DOHH2 (cell line): ENCODE measurements around the gene RTL5.
"Not testable (repeated sequence)": the region's sequence is repeated elsewhere in the genome, so short reads cannot be mapped to it uniquely, and the experiment has no call there.

Experiments
- H3F3A ChIP-seq: fragments of 200-600 bp; sonication (generic), shearing (Covaris generic); 2 replicates; pipeline ENCODE4 v1.6.0; 2016; ENCODE audit warnings: antibody characterized with exemption, mild to moderate bottlenecking; ENCODE audit not compliant: control insufficient read depth, insufficient read depth
- H3K27ac ChIP-seq: fragments of 200-600 bp; sonication (generic); 2 replicates; pipeline ENCODE4 v1.5.1; 2014; ENCODE audit warnings: low read depth, mild to moderate bottlenecking, low read length, moderate library complexity
- H3K27me3 ChIP-seq: fragments of 200-600 bp; sonication (generic); 2 replicates; pipeline ENCODE4 v1.6.1; 2014; ENCODE audit warnings: mild to moderate bottlenecking, low read length, mixed read lengths; ENCODE audit not compliant: control insufficient read depth
- H3K36me3 ChIP-seq: fragments of 200-600 bp; sonication (generic); 2 replicates; pipeline ENCODE4 v1.6.1; 2014; ENCODE audit warnings: mild to moderate bottlenecking, low read length, moderate library complexity, mixed read lengths; ENCODE audit not compliant: control insufficient read depth
- H3K4me1 ChIP-seq: fragments of 200-600 bp; sonication (generic); 2 replicates; pipeline ENCODE4 v1.6.1; 2014; ENCODE audit warnings: mild to moderate bottlenecking, low read length, mixed read lengths; ENCODE audit not compliant: control insufficient read depth
- H3K4me2 ChIP-seq: fragments of 200-600 bp; sonication (generic); 2 replicates; pipeline ENCODE4 v1.6.0; 2014; ENCODE audit warnings: mild to moderate bottlenecking, low read length, moderate library complexity
- H3K4me3 ChIP-seq: fragments of 200-600 bp; sonication (generic); 2 replicates; pipeline ENCODE4 v1.5.1; 2014; ENCODE audit warnings: mild to moderate bottlenecking, low read length, mixed read lengths
- H3K79me2 ChIP-seq: fragments of 200-600 bp; sonication (generic); 2 replicates; pipeline ENCODE4 v1.6.1; 2014; ENCODE audit warnings: mild to moderate bottlenecking, low read length, mixed read lengths; ENCODE audit not compliant: control insufficient read depth
- H3K9me2 ChIP-seq: fragments of 200-600 bp; sonication (generic); replicated peaks from 2 replicates; pipeline ENCODE4 v1.6.1; 2014; ENCODE audit warnings: mild to moderate bottlenecking, low read length, mixed read lengths; ENCODE audit not compliant: control insufficient read depth
- H3K9me3 ChIP-seq: fragments of 200-600 bp; sonication (generic); 2 replicates; pipeline ENCODE4 v1.6.1; 2014; ENCODE audit warnings: antibody characterized with exemption, low read length, mixed read lengths; ENCODE audit not compliant: control insufficient read depth, insufficient read depth
- H4K20me1 ChIP-seq: fragments of 200-600 bp; sonication (generic); 2 replicates; pipeline ENCODE4 v1.6.0; 2014; ENCODE audit warnings: low read depth, mild to moderate bottlenecking, antibody characterized with exemption, low read length, moderate library complexity; ENCODE audit not compliant: control insufficient read depth, insufficient read depth
- EZH2phosphoT487 ChIP-seq: fragments of 200-600 bp; sonication (generic); IDR thresholded peaks from 2 replicates; pipeline ENCODE4 v1.6.1; 2017; ENCODE audit warnings: borderline replicate concordance, mild to moderate bottlenecking, antibody characterized with exemption, low read length, moderate library complexity, mixed read lengths
- TF ChIP-seq, protein P1 (sequence below): fragments of 200-600 bp; sonication (generic); IDR thresholded peaks from one replicate; pipeline ENCODE4 v1.5.1; 2014; ENCODE audit warnings: antibody characterized with exemption, mild to moderate bottlenecking, low read depth, low read length; ENCODE audit not compliant: poor library complexity, severe bottlenecking

The RTL5 gene

DNA sequence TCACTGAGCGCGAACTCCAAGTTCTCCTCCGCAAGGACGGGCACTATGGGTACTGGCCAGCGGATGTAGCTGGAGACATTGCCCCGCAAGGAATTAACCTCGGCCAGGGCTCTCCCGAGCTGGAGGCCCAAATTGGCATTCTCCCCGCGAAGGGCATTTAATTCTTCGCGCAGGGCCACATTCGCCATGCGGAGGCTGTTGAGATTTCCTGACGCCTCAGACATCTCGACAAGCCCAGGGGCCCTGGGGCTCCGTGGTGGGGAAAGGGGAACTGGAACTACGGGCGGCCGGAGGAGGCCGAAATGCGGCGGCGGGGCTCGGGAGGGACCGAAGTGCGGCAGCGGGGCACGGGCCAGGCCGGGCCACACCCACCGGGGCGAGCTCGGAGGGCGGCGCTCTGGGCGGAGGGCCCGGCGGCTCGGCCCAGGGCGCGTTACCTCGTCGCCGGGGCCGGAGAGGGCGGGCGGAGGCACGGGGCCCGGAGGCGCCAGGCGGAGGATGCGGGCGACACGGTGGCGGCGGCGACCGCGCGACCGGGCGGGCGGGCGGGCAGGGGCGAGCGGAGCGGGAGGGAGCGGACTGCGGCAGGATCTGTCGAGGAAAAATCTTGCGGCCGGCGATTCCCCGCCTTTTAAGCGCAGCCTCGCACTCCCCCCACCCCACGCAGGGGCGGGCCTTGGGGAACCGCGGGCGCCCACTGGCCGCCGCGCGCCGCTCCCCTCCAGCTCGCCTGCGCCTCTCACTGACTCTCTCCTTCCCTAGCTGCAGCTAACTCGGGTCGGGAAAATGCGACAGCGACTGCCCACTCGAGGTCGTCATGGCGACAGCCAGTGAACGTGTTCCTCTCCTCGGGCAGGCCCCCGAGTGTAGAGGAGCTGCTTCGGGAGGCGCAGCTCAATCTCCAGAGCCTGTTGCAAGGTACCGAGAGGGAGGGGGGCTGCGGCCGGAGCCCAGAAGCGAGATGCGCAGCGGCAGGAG is at the start of gene RTL5:
Gene RTL5, minus strand, starts transcription at position 599 of the 978 bp plus-strand sequence.
- Histone ChIP-seq H3K36me3 (no peaks in the 10 kb centered on the region), H3F3A (no peaks in the 10 kb centered on the region), H3K4me3 (no peak within 1 kb of the TSS), H3K4me1 (no peaks in the 10 kb centered on the region), H3K9me3 (no peaks in the 10 kb centered on the region), H4K20me1 (no peaks in the 10 kb centered on the region), H3K9me2 (no peaks in the 10 kb centered on the region), H3K27ac (no peak within 1 kb of the TSS), H3K27me3 (peaks cover 8% of the 10 kb centered on the region; the same call in 1 of the 2 replicates), H3K79me2 (no peaks in the 10 kb centered on the region), H3K4me2 (no peak within 1 kb of the TSS)
- TF ChIP-seq, protein P1, sequence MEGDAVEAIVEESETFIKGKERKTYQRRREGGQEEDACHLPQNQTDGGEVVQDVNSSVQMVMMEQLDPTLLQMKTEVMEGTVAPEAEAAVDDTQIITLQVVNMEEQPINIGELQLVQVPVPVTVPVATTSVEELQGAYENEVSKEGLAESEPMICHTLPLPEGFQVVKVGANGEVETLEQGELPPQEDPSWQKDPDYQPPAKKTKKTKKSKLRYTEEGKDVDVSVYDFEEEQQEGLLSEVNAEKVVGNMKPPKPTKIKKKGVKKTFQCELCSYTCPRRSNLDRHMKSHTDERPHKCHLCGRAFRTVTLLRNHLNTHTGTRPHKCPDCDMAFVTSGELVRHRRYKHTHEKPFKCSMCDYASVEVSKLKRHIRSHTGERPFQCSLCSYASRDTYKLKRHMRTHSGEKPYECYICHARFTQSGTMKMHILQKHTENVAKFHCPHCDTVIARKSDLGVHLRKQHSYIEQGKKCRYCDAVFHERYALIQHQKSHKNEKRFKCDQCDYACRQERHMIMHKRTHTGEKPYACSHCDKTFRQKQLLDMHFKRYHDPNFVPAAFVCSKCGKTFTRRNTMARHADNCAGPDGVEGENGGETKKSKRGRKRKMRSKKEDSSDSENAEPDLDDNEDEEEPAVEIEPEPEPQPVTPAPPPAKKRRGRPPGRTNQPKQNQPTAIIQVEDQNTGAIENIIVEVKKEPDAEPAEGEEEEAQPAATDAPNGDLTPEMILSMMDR, result no peak
- no peak for TF ChIP-seq EZH2phosphoT487

DNA sequence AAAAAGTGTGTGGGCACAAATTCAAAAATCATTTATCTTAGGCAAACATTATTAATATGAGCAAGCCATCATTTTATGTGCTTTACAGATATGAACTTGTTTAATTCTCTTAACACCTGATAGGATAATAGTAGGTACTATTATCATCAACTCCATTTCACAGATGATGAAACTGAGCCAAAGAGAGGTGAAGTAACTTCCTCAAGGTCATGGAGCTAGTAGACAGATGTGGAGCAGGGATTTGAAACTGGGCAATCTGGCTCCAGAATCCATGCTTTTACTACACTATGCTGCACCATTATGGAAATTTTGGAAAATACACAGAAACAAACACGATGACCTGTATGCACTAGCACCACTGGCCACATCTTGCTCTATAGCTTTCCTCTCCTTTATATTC is 48.8 kb upstream of the RTL5 start:
- H3F3A ChIP-seq, result no peaks in the 10 kb centered on the region; the same call in 1 of the 2 replicates
- TF ChIP-seq, protein P1, result no peak
- TF ChIP-seq EZH2phosphoT487, result no peak
- peak overlapping the region; percentile 70 for H3K4me2 ChIP-seq
- H3K9me2 ChIP-seq, result no peaks in the 10 kb centered on the region
- no peaks in the 10 kb centered on the region for H3K36me3 ChIP-seq
- peaks cover 17% of the 10 kb centered on the region for H3K4me1 ChIP-seq
- no peaks in the 10 kb centered on the region for H3K27me3 ChIP-seq
- H3K79me2 ChIP-seq, result peaks cover 28% of the 10 kb centered on the region
- no peaks in the 10 kb centered on the region for H4K20me1 ChIP-seq
- no peaks in the 10 kb centered on the region for H3K9me3 ChIP-seq
- peak overlapping the region; percentile 91 for H3K4me3 ChIP-seq
- peak overlapping the region; percentile 84 for H3K27ac ChIP-seq

DNA sequence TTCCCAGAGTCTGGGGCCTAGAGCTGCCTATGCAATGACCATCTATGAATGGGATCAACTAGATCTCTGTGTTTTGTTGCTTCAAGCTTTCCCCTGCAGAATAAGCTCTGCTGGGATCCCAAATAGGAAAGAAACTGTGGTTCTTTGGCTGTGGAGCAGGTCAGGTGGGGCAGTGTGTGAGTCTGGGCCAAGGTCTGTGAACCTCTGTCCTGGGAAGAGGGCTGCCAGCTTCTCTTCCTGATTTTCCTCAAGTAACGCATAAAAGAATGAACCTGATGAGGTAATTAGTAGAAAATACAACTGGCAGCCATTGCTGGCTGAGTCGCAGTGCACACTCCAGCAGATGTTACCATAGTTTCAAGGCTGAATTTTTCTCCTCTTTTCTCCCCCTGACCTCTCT is 45.3 kb upstream of the RTL5 start:
- Histone ChIP-seq H3K36me3 (no peaks in the 10 kb centered on the region), H3K79me2 (peaks cover 4% of the 10 kb centered on the region), H3K9me3 (no peaks in the 10 kb centered on the region), H3K4me2 (no peak overlapping the region), H3K4me3 (no peak overlapping the region), H3K27me3 (no peaks in the 10 kb centered on the region), H3K9me2 (no peaks in the 10 kb centered on the region), H3K4me1 (peaks cover 9% of the 10 kb centered on the region), H3F3A (no peaks in the 10 kb centered on the region; the same call in 1 of the 2 replicates), H4K20me1 (no peaks in the 10 kb centered on the region), H3K27ac (no peak overlapping the region)
- TF ChIP-seq, protein P1, result no peak
- no peak for TF ChIP-seq EZH2phosphoT487

DNA sequence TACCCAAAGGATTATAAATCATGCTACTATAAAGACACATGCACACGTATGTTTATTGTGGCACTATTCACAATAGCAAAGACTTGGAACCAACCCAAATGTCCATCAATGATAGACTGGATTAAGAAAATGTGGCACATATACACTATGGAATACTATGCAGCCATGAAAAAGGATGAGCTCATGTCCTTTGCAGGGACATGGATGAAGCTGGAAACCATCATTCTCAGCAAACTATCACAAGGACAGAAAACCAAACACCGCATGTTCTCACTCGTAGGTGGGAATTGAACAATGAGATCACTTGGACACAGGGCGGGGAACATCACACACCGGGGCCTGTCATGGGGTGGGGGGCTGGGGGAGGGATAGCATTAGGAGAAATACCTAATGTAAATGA is 44.6 kb upstream of the RTL5 start:
- not testable (repeated sequence) for H3K4me3 ChIP-seq, H3K79me2 ChIP-seq, H3K27ac ChIP-seq, H4K20me1 ChIP-seq, H3K27me3 ChIP-seq, H3K9me2 ChIP-seq, H3K4me1 ChIP-seq, H3K36me3 ChIP-seq, H3F3A ChIP-seq, H3K9me3 ChIP-seq, H3K4me2 ChIP-seq
